GM10266 (cell line): ENCODE data around the gene CYREN.
"Not testable (repeated sequence)": the region's sequence is repeated elsewhere in the genome, so short reads cannot be mapped to it uniquely, and the experiment has no call there.

Experiments used
- DNase-seq: peaks from one replicate; pipeline ENCODE4 v3.0.0; 2012; ENCODE audit errors: extremely low spot score
- TF ChIP-seq, protein P1 (sequence below): IDR thresholded peaks from 2 replicates; pipeline ENCODE4 v1.5.1; 2012; ENCODE audit warnings: mild to moderate bottlenecking, low read depth; ENCODE audit not compliant: control insufficient read depth, insufficient read depth; ENCODE audit errors: missing control alignments

CYREN gene

GRCh38 chr7:135129579-135129978, 40.9 kb downstream of the CYREN start:
- no peak for DNase-seq
- TF ChIP-seq, protein P1, sequence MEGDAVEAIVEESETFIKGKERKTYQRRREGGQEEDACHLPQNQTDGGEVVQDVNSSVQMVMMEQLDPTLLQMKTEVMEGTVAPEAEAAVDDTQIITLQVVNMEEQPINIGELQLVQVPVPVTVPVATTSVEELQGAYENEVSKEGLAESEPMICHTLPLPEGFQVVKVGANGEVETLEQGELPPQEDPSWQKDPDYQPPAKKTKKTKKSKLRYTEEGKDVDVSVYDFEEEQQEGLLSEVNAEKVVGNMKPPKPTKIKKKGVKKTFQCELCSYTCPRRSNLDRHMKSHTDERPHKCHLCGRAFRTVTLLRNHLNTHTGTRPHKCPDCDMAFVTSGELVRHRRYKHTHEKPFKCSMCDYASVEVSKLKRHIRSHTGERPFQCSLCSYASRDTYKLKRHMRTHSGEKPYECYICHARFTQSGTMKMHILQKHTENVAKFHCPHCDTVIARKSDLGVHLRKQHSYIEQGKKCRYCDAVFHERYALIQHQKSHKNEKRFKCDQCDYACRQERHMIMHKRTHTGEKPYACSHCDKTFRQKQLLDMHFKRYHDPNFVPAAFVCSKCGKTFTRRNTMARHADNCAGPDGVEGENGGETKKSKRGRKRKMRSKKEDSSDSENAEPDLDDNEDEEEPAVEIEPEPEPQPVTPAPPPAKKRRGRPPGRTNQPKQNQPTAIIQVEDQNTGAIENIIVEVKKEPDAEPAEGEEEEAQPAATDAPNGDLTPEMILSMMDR: no peak

GRCh38 chr7:135128931-135129330, 41.6 kb downstream of the CYREN start:
- DNase-seq: no peak
- TF ChIP-seq, protein P1: no peak

GRCh38 chr7:135124631-135125030, 45.9 kb downstream of the CYREN start:
- DNase-seq: not testable (repeated sequence)

GRCh38 chr7:135121868-135122267, 48.6 kb downstream of the CYREN start:
- TF ChIP-seq, protein P1: no peak
- DNase-seq: no peak

GRCh38 chr7:135117096-135117495, 53.4 kb downstream of the CYREN start:
- TF ChIP-seq, protein P1: no peak
- no peak for DNase-seq
